Upper lobe of left lung (tissue), 4 donors: Measurements from ENCODE around the gene BRD1.

ENCODE experiments used
- CTCF ChIP-seq, 6 experiments: fragments of 450-650 bp in 4 of 6; fragments of 200-600 bp in 2 of 6; sonication (generic) in 2 of 6; IDR thresholded peaks; one replicate each; pipeline ENCODE4 v1.5.1; 2016 to 2019; ENCODE audit warnings: antibody characterized with exemption in 6 of 6
- EP300 ChIP-seq, 4 donors: sonication (generic); formaldehyde crosslinking; IDR thresholded peaks; one replicate each; pipeline ENCODE4 v1.5.1; 2017; ENCODE audit warnings: antibody characterized with exemption in 4 of 4, control low read depth in 2 of 4
- POLR2A ChIP-seq, 4 donors: fragments of 450-650 bp; IDR thresholded peaks; one replicate each; pipeline ENCODE4 v1.5.1; 2016 to 2017; ENCODE audit warnings: antibody characterized with exemption in 4 of 4, mild to moderate bottlenecking in 2 of 4
- POLR2AphosphoS5 ChIP-seq, 2 donors: sonication (generic); formaldehyde crosslinking; IDR thresholded peaks; one replicate each; pipeline ENCODE4 v1.5.1; 2017; ENCODE audit warnings: antibody characterized with exemption in 2 of 2

GRCh38 chr22:49723478-49724029 is 104.1 kb downstream of the BRD1 start:
- TF ChIP-seq CTCF (IDR thresholded peaks at IDR 0.05): no peak
- TF ChIP-seq POLR2A (IDR thresholded peaks at IDR 0.05): no peak
- TF ChIP-seq POLR2AphosphoS5 (IDR thresholded peaks at IDR 0.05): no peak
- no peak for TF ChIP-seq EP300 (IDR thresholded peaks at IDR 0.05)
